GM19324 (cell line): ENCODE results near the gene RIPK3.
"Not testable (repeated sequence)": the region's sequence is repeated elsewhere in the genome, so short reads cannot be mapped to it uniquely, and the experiment has no call there.

Experiments used
- ATAC-seq: cut with Tn5 transposase; IDR thresholded peaks from one replicate; pipeline ENCODE4 v1.9.1; 2021; ENCODE audit warnings: mild to moderate bottlenecking, moderate library complexity; ENCODE audit not compliant: unreplicated experiment, low FRiP score

RIPK3 gene

GRCh38 chr14:24369907-24370687 lies 30.3 kb upstream of the RIPK3 start:
- no peak for ATAC-seq

- no peak for ATAC-seq
Observed at GRCh38 chr14:24369463-24369862, 29.7 kb upstream of the RIPK3 start.

- no peak for ATAC-seq
Observed at GRCh38 chr14:24368562-24369252, 28.9 kb upstream of the RIPK3 start.

GRCh38 chr14:24368212-24368561 lies 28.4 kb upstream of the RIPK3 start:
- ATAC-seq = no peak

GRCh38 chr14:24367514-24368211 lies 27.9 kb upstream of the RIPK3 start, which contains the start of gene NFATC4:
Gene NFATC4 (plus strand): TSS chr14:24368184. CDS start chr14:24368341, 157 bp downstream.
- no peak for ATAC-seq

GRCh38 chr14:24366721-24367513 lies 27.1 kb upstream of the RIPK3 start:
- ATAC-seq = peak; percentile 66

GRCh38 chr14:24366413-24366720 lies 26.6 kb upstream of the RIPK3 start:
- no peak for ATAC-seq

- ATAC-seq = no peak
Observed at GRCh38 chr14:24365600-24366412, 26.0 kb upstream of the RIPK3 start.

- no peak for ATAC-seq
Observed at GRCh38 chr14:24364841-24365240, 25.1 kb upstream of the RIPK3 start.

- ATAC-seq = no peak
Observed at GRCh38 chr14:24363401-24363800, 23.6 kb upstream of the RIPK3 start.

- ATAC-seq = no peak
Observed at GRCh38 chr14:24362241-24362960, 22.6 kb upstream of the RIPK3 start.

GRCh38 chr14:24361326-24361725 lies 21.5 kb upstream of the RIPK3 start:
- ATAC-seq = no peak

- ATAC-seq = no peak
Observed at GRCh38 chr14:24360281-24360680, 20.5 kb upstream of the RIPK3 start.

- ATAC-seq = no peak
Observed at GRCh38 chr14:24356208-24356607, 16.4 kb upstream of the RIPK3 start.

- ATAC-seq = no peak
Observed at GRCh38 chr14:24355009-24355408, 15.2 kb upstream of the RIPK3 start.

- ATAC-seq = not testable (repeated sequence)
Observed at GRCh38 chr14:24354482-24354825, 14.7 kb upstream of the RIPK3 start.

- ATAC-seq = no peak
Observed at GRCh38 chr14:24353559-24354481, 14.0 kb upstream of the RIPK3 start.

- ATAC-seq = no peak
Observed at GRCh38 chr14:24351517-24351916, 11.7 kb upstream of the RIPK3 start.
